ENCODE measurements around the gene YY1.
A peak's percentile ranks its signal among the peaks of the same experiment; 100 is the strongest.

Gene YY1

GRCh38 chr14:100317912-100318808 lies 79.2 kb downstream of the YY1 start:
- DNase-seq: peak; percentile 83

- DNase-seq: no peak
Observed at GRCh38 chr14:100320157-100320856, 81.4 kb downstream of the YY1 start.

- DNase-seq: no peak
Observed at GRCh38 chr14:100321473-100322137, 82.7 kb downstream of the YY1 start.

GRCh38 chr14:100322138-100322957 lies 83.4 kb downstream of the YY1 start:
- no peak for DNase-seq

- no peak for DNase-seq
Observed at GRCh38 chr14:100323121-100323941, 84.4 kb downstream of the YY1 start, which contains the start of gene SLC25A47. Gene SLC25A47 (plus strand): TSS chr14:100323339. CDS start chr14:100323415, 76 bp downstream.

GRCh38 chr14:100323942-100324307 lies 85.0 kb downstream of the YY1 start:
- no peak for DNase-seq

- no peak for DNase-seq
Observed at GRCh38 chr14:100325231-100325632, 86.3 kb downstream of the YY1 start.

- no peak for DNase-seq
Observed at GRCh38 chr14:100325958-100326357, 87.0 kb downstream of the YY1 start.

- no peak for DNase-seq
Observed at GRCh38 chr14:100327128-100327527, 88.2 kb downstream of the YY1 start.

GRCh38 chr14:100328495-100329163 lies 89.7 kb downstream of the YY1 start:
- no peak for DNase-seq

- DNase-seq: no peak
Observed at GRCh38 chr14:100329233-100330006, 90.5 kb downstream of the YY1 start.

- DNase-seq: no peak
Observed at GRCh38 chr14:100330007-100330344, 91.0 kb downstream of the YY1 start.

GRCh38 chr14:100330388-100330931 lies 91.5 kb downstream of the YY1 start:
- no peak for DNase-seq

- no peak for DNase-seq
Observed at GRCh38 chr14:100332071-100332639, 93.2 kb downstream of the YY1 start.

Data from activated CD4-positive, alpha-beta T cell treated with anti-CD3 and anti-CD28 coated beads for 48 hours (primary cell).